Measurements from ENCODE around the gene PATJ.
"Not testable (repeated sequence)": the region's sequence is repeated elsewhere in the genome, so short reads cannot be mapped to it uniquely, and the experiment has no call there.

PATJ gene

GRCh38 chr1:61953790-61954150, 211.5 kb downstream of the PATJ start:
- DNase-seq, result no peak

GRCh38 chr1:61955261-61955660, 213.0 kb downstream of the PATJ start:
- no peak for DNase-seq

- no peak for DNase-seq
Measured at GRCh38 chr1:61956016-61956645, 213.9 kb downstream of the PATJ start.

- DNase-seq, result no peak
Measured at GRCh38 chr1:61956784-61957183, 214.5 kb downstream of the PATJ start.

GRCh38 chr1:61961009-61961408, 218.7 kb downstream of the PATJ start:
- no peak for DNase-seq

- DNase-seq, result no peak
Measured at GRCh38 chr1:61962631-61963030, 220.4 kb downstream of the PATJ start.

GRCh38 chr1:61966450-61967225, 224.4 kb downstream of the PATJ start:
- not testable (repeated sequence) for DNase-seq

GRCh38 chr1:61967750-61968149, 225.5 kb downstream of the PATJ start:
- DNase-seq, result no peak

- no peak for DNase-seq
Measured at GRCh38 chr1:61968869-61969268, 226.6 kb downstream of the PATJ start.

- DNase-seq, result no peak
Measured at GRCh38 chr1:61973100-61973837, 231.0 kb downstream of the PATJ start.

GRCh38 chr1:61975638-61976037, 233.4 kb downstream of the PATJ start:
- no peak for DNase-seq

- DNase-seq, result no peak
Measured at GRCh38 chr1:61976566-61976965, 234.3 kb downstream of the PATJ start.

GRCh38 chr1:61978796-61979195, 236.5 kb downstream of the PATJ start:
- DNase-seq, result peak; percentile 5

- DNase-seq, result no peak
Measured at GRCh38 chr1:61979729-61980128, 237.4 kb downstream of the PATJ start.

- DNase-seq, result no peak
Measured at GRCh38 chr1:61980561-61980960, 238.3 kb downstream of the PATJ start.

- no peak for DNase-seq
Measured at GRCh38 chr1:61981870-61982660, 239.8 kb downstream of the PATJ start.

GRCh38 chr1:61983236-61983635, 241.0 kb downstream of the PATJ start:
- no peak for DNase-seq

- DNase-seq, result no peak
Measured at GRCh38 chr1:61992257-61992656, 250.0 kb downstream of the PATJ start.

- peak; percentile 12 for DNase-seq
Measured at GRCh38 chr1:61993331-61993961, 251.2 kb downstream of the PATJ start.

GRCh38 chr1:61995641-61996040, 253.4 kb downstream of the PATJ start:
- DNase-seq, result no peak

- no peak for DNase-seq
Measured at GRCh38 chr1:61997123-61997522, 254.8 kb downstream of the PATJ start.

- no peak for DNase-seq
Measured at GRCh38 chr1:62003777-62004176, 261.5 kb downstream of the PATJ start.

GRCh38 chr1:62006690-62007089, 264.4 kb downstream of the PATJ start:
- DNase-seq, result no peak

Data from NCI-H146 (cell line).